OCI-LY3 (cell line): ENCODE data around the gene MAGEA2.

Experiments
- CTCF ChIP-seq: fragments of 200-600, 300-600 bp; sonication (generic); IDR thresholded peaks from 2 replicates; pipeline ENCODE4 v1.5.1; 2014; ENCODE audit warnings: antibody characterized with exemption, low read length, low read depth
- EZH2phosphoT487 ChIP-seq: fragments of 200-600 bp; shearing (Covaris generic); IDR thresholded peaks from 2 replicates; pipeline ENCODE4 v1.6.1; 2018; ENCODE audit warnings: antibody characterized with exemption, mixed run types, low read depth

DNA sequence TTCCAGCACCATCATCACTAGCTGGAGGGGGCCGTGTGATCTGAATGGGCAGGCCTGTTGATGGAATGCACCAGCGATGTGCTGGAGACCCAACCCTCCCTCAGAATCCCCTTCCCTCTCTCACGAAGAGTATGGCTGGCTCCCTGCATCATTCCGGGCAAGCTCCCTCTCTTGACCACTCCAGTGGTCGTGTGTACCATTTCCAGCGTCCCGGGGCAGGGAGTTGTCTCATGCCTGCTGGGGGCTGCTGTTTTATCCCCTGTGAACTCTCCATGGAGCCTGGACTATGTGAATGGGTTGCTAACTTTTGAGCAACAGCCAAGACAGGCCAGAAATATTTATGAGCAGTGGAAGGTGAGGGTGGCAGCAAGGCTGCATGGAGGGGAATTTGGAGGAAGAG is 28.2 kb downstream of the MAGEA2 start:
- no peak for TF ChIP-seq CTCF
- no peak for TF ChIP-seq EZH2phosphoT487
